H9 (cell line): ENCODE data around the gene COMMD10. TPM values are rescaled to one million over a fixed set of nuclear protein-coding genes. Genes with fewer than 3 reads are reported as not detected.

ENCODE experiments used
- DNase-seq: peaks from one replicate; pipeline ENCODE4 v3.0.0-alpha.2; 2017
- H2AFZ ChIP-seq: one replicate; pipeline ENCODE4 v1.6.1; 2013; ENCODE audit warnings: mild to moderate bottlenecking, low read length, control low read depth, moderate library complexity
- H2AK5ac ChIP-seq: 2 replicates; pipeline ENCODE4 v1.6.1; 2013; ENCODE audit warnings: low read length, control low read depth, mixed read lengths; ENCODE audit not compliant: insufficient read length
- H2BK120ac ChIP-seq: one replicate; pipeline ENCODE4 v1.6.1; 2013; ENCODE audit warnings: low read depth, mild to moderate bottlenecking, low read length, control low read depth, inconsistent platforms; ENCODE audit not compliant: poor library complexity, severe bottlenecking
- H2BK12ac ChIP-seq: 2 replicates; pipeline ENCODE4 v1.6.1; 2013; ENCODE audit warnings: low read length, control low read depth, mixed read lengths, low read depth; ENCODE audit not compliant: insufficient read length
- H2BK15ac ChIP-seq: 2 replicates; pipeline ENCODE4 v1.6.1; 2013; ENCODE audit warnings: low read depth, low read length, control low read depth
- H2BK20ac ChIP-seq: one replicate; pipeline ENCODE4 v1.6.1; 2013; ENCODE audit warnings: low read depth, mild to moderate bottlenecking, low read length, control low read depth, inconsistent platforms; ENCODE audit not compliant: poor library complexity, severe bottlenecking
- H2BK5ac ChIP-seq: 2 replicates; pipeline ENCODE4 v1.6.1; 2013; ENCODE audit warnings: low read length, control low read depth, mixed read lengths; ENCODE audit not compliant: insufficient read length
- H3K14ac ChIP-seq: 2 replicates; pipeline ENCODE4 v1.6.1; 2013; ENCODE audit warnings: low read length, control low read depth; ENCODE audit not compliant: insufficient read depth
- H3K18ac ChIP-seq: 2 replicates; pipeline ENCODE4 v1.6.1; 2013; ENCODE audit warnings: low read depth, mild to moderate bottlenecking, mixed read lengths, low read length, control low read depth; ENCODE audit not compliant: insufficient read length
- H3K23ac ChIP-seq: 2 replicates; pipeline ENCODE4 v1.6.1; 2013; ENCODE audit warnings: low read length, control low read depth, mixed read lengths, low read depth; ENCODE audit not compliant: insufficient read length
- H3K23me2 ChIP-seq: 2 replicates; pipeline ENCODE4 v1.6.1; 2013; ENCODE audit warnings: low read depth, mild to moderate bottlenecking, mixed read lengths, low read length, control low read depth; ENCODE audit not compliant: insufficient read length, poor library complexity, severe bottlenecking
- H3K27ac ChIP-seq: 2 replicates; pipeline ENCODE4 v1.5.1; 2013; ENCODE audit warnings: low read length, control low read depth, mixed read lengths, low read depth; ENCODE audit not compliant: insufficient read length
- H3K27me3 ChIP-seq: 2 replicates; pipeline ENCODE4 v1.6.1; 2013; ENCODE audit warnings: low read length, control low read depth, inconsistent platforms; ENCODE audit not compliant: insufficient read depth
- H3K4ac ChIP-seq: 2 replicates; pipeline ENCODE4 v1.6.1; 2013; ENCODE audit warnings: low read depth, mild to moderate bottlenecking, control low read depth, inconsistent platforms, low read length, moderate library complexity
- H3K4me1 ChIP-seq: 2 replicates; pipeline ENCODE4 v1.6.1; 2013; ENCODE audit warnings: low read length, control low read depth, inconsistent platforms; ENCODE audit not compliant: insufficient read depth
- H3K4me2 ChIP-seq: 2 replicates; pipeline ENCODE4 v1.6.1; 2013; ENCODE audit warnings: low read length, control low read depth, mixed read lengths; ENCODE audit not compliant: insufficient read length, insufficient read depth
- H3K56ac ChIP-seq: 2 replicates; pipeline ENCODE4 v1.6.1; 2013; ENCODE audit warnings: low read depth, mild to moderate bottlenecking, mixed read lengths, low read length, control low read depth; ENCODE audit not compliant: insufficient read length
- H3K79me1 ChIP-seq: 2 replicates; pipeline ENCODE4 v1.6.1; 2013; ENCODE audit warnings: low read depth, mild to moderate bottlenecking, moderate library complexity, low read length, control low read depth, inconsistent platforms; ENCODE audit not compliant: insufficient read depth, poor library complexity, severe bottlenecking
- H3K79me2 ChIP-seq: 2 replicates; pipeline ENCODE4 v1.6.1; 2013; ENCODE audit warnings: low read length, control low read depth, inconsistent platforms; ENCODE audit not compliant: insufficient read depth
- H3K9ac ChIP-seq: 2 replicates; pipeline ENCODE4 v1.6.1; 2013; ENCODE audit warnings: low read length, control low read depth, mixed read lengths; ENCODE audit not compliant: insufficient read length; ENCODE audit errors: extremely low read depth
- H3K9me3 ChIP-seq: one replicate; pipeline ENCODE4 v1.6.1; 2013; ENCODE audit warnings: low read depth, low read length, inconsistent platforms; ENCODE audit not compliant: control insufficient read depth
- H3T11ph ChIP-seq: one replicate; pipeline ENCODE4 v1.6.1; 2013; ENCODE audit warnings: mild to moderate bottlenecking, low read length, control low read depth, inconsistent platforms
- H4K20me1 ChIP-seq: one replicate; pipeline ENCODE4 v1.6.1; 2013; ENCODE audit not compliant: control insufficient read depth, insufficient read length, insufficient read depth
- H4K5ac ChIP-seq: 2 replicates; pipeline ENCODE4 v1.6.1; 2013; ENCODE audit warnings: low read depth, mild to moderate bottlenecking, mixed read lengths, low read length, control low read depth; ENCODE audit not compliant: insufficient read length
- H4K8ac ChIP-seq: replicated peaks from 2 replicates; pipeline ENCODE4 v1.6.1; 2013; ENCODE audit warnings: low read length, control low read depth, mixed read lengths, low read depth; ENCODE audit not compliant: insufficient read length
- H4K91ac ChIP-seq: 2 replicates; pipeline ENCODE4 v1.6.1; 2013; ENCODE audit warnings: low read depth, mild to moderate bottlenecking, moderate library complexity, mixed read lengths, low read length, control low read depth; ENCODE audit not compliant: insufficient read length
- H3K27ac Mint-ChIP-seq, 3 experiments: 2 replicates in 2 of 3; 3 replicates in 1 of 3; pipeline ENCODE4 v1.8.0; 2020 to 2021; ENCODE audit warnings: mixed read lengths in 3 of 3, mild to moderate bottlenecking in 1 of 3, moderate library complexity in 1 of 3
- H3K27me3 Mint-ChIP-seq: 2 replicates; pipeline ENCODE4 v1.8.0; 2021; ENCODE audit warnings: low read depth, mild to moderate bottlenecking, moderate library complexity, mixed read lengths
- H3K36me3 Mint-ChIP-seq, 3 experiments: 2 replicates in 2 of 3; 3 replicates in 1 of 3; pipeline ENCODE4 v1.8.0; 2020 to 2021; ENCODE audit warnings: low read depth in 3 of 3, mixed read lengths in 3 of 3; ENCODE audit not compliant: insufficient read depth in 1 of 3
- H3K4me1 Mint-ChIP-seq, 2 experiments: 2 replicates each; pipeline ENCODE4 v1.8.0; 2020; ENCODE audit warnings: mixed read lengths in 2 of 2
- H3K4me3 Mint-ChIP-seq, 2 experiments: 2 replicates in 1 of 2; 3 replicates in 1 of 2; pipeline ENCODE4 v1.8.0; 2020 to 2021; ENCODE audit warnings: mild to moderate bottlenecking in 2 of 2, mixed read lengths in 2 of 2, moderate library complexity in 1 of 2
- H3K9me3 Mint-ChIP-seq, 2 experiments: 2 replicates in 1 of 2; 3 replicates in 1 of 2; pipeline ENCODE4 v1.8.0; 2020; ENCODE audit warnings: mild to moderate bottlenecking in 2 of 2, mixed read lengths in 2 of 2, moderate library complexity in 1 of 2
- WGBS: extraction: QIAGEN DNeasy Blood & Tissue Kit; methylation state at CpG from one replicate; pipeline ENCODE4 v1.1.7; 2013; ENCODE audit warnings: missing lambda C conversion rate, low lambda C conversion rate, mixed read lengths; ENCODE audit not compliant: insufficient read length; ENCODE audit errors: extremely low coverage; 5-methylcytosine and 5-hydroxymethylcytosine counted together
- total RNA-seq: library from RNA; stranded (reverse); gene quantifications from 2 replicates; pipeline ENCODE4 v1.2.1, GENCODE V29; 2021
- TF ChIP-seq, protein P1 (sequence below): fragments of 200-600 bp; sonication (generic); conservative IDR thresholded peaks from 3 replicates; pipeline ENCODE4 v1.8.0; 2021; ENCODE audit warnings: antibody characterized with exemption, mild to moderate bottlenecking

Gene COMMD10
- total RNA-seq, 1 experiment from 2014 or later, result 33.9 TPM

- Histone ChIP-seq H2BK12ac (no peak overlapping the region), H3K27me3 (no peaks in the 10 kb centered on the region), H4K20me1 (no peaks in the 10 kb centered on the region), H3K4me1 (no peaks in the 10 kb centered on the region), H2AK5ac (no peak overlapping the region), H3K4me2 (no peak overlapping the region), H4K8ac (no peak overlapping the region), H2BK5ac (no peak overlapping the region), H4K5ac (no peak overlapping the region), H3K23me2 (no peaks in the 10 kb centered on the region), H3K14ac (no peak overlapping the region), H4K91ac (no peak overlapping the region), H2BK20ac (no peak overlapping the region), H2BK120ac (no peak overlapping the region), H3K9me3 (no peaks in the 10 kb centered on the region), H3K9ac (no peak overlapping the region), H3K4ac (no peak overlapping the region), H3K56ac (no peak overlapping the region), H3K23ac (no peak overlapping the region), H3K79me1 (no peaks in the 10 kb centered on the region), H2BK15ac (no peak overlapping the region), H3K79me2 (no peaks in the 10 kb centered on the region), H2AFZ (no peak overlapping the region), H3T11ph (no peak overlapping the region), H3K18ac (no peak overlapping the region), H3K27ac (no peak overlapping the region)
- TF ChIP-seq, protein P1, sequence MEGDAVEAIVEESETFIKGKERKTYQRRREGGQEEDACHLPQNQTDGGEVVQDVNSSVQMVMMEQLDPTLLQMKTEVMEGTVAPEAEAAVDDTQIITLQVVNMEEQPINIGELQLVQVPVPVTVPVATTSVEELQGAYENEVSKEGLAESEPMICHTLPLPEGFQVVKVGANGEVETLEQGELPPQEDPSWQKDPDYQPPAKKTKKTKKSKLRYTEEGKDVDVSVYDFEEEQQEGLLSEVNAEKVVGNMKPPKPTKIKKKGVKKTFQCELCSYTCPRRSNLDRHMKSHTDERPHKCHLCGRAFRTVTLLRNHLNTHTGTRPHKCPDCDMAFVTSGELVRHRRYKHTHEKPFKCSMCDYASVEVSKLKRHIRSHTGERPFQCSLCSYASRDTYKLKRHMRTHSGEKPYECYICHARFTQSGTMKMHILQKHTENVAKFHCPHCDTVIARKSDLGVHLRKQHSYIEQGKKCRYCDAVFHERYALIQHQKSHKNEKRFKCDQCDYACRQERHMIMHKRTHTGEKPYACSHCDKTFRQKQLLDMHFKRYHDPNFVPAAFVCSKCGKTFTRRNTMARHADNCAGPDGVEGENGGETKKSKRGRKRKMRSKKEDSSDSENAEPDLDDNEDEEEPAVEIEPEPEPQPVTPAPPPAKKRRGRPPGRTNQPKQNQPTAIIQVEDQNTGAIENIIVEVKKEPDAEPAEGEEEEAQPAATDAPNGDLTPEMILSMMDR, result no peak
- DNase-seq, result no peak
- WGBS, result no CpG with 5 or more reads among the region's 3 CpGs
- H3K9me3 Mint-ChIP-seq, result no peaks in the 10 kb centered on the region
- H3K27ac Mint-ChIP-seq, result no peak overlapping the region
- no peak overlapping the region for H3K4me3 Mint-ChIP-seq
- H3K27me3 Mint-ChIP-seq, result no peaks in the 10 kb centered on the region
- no peaks in the 10 kb centered on the region for H3K36me3 Mint-ChIP-seq
- H3K4me1 Mint-ChIP-seq, result no peaks in the 10 kb centered on the region
Observed at GRCh38 chr5:116133281-116133680, 48.5 kb downstream of the COMMD10 start.
